Glomerular endothelial cell (primary cell): ENCODE results near the gene TNC. TPM values are rescaled to one million over a fixed set of nuclear protein-coding genes. Genes with fewer than 3 reads are reported as not detected.

ENCODE experiments used
- DNase-seq: peaks from one replicate; pipeline ENCODE4 v3.0.0-alpha.2; 2011; ENCODE audit warnings: low read depth, low spot score; ENCODE audit errors: extremely low read depth
- total RNA-seq: library from RNA; depleted of rRNA; stranded (reverse); fragments of >200 nt; gene quantifications from 2 replicates; pipeline ENCODE4 v1.2.3, GENCODE V29; 2015

The TNC gene
- total RNA-seq, 1 donor from 2014 or later: 27.0 TPM

DNA sequence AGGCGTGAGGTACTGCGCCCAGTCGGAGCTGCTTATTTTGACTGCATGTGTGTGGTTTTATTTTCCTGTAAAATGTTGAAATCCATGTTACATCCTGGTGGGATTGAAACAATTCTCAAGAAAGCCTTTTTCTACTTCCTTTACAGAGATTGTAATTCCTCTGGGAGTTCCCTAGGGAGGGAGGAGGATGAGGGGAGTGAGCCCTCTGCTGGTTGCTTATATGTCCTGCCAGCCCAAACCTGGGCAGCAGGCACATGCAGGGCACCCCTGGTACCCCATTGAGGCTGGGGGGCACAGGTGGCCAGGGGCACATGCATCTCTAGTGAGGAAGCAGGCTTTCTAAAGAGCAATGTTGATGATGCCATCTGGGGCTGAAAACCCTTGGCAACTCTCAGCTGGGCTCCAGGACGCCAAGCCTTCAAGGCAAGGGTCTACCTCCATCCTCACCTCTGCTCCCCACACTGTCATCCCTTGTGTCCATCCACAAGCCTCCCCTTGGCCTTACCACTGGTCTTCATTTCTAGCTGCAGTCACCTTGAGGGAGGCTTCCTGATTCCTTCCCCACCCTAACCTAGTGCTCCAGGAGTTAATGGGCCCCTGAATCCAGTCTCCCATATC, 102.8 kb downstream of the TNC start:
- DNase-seq: peak; percentile 7

DNA sequence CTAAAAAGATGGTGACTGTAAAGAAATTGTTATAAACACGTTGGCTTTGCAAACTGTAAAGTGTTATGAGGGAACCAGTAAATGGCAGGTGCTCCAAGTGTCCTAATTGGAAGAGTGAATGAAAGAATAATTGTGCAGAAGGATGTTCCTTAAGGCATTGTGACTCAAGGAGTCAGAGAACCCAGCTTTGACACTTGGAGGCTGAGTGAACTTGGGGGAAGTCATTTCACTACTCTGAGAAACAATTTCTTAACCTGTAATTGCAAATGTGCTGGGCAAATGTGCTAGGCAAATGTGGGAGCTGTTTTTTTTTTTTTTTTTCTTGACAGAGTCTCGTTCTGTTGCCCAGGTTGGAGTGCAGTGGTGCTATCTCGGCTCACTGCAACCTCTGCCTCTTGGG, 103.5 kb downstream of the TNC start:
- DNase-seq: no peak

DNA sequence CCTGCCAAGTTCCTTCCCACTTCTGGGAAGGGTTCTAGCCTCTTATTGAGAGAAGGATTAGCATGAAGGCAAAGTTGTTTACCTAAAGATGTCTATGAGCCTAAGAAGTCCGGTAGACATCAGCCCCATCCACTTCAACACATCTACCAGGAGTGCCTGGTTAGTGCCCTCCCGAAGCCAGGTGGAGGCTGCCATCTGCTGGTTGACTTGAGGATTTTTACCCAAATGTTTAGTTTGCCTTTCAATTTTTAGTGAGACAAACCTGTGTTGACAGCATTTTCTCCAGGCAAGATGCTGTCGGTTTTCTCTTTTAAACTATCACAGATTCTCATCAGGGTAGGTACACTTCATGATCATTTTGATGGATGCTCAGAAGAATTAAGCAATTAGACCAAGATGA, 104.0 kb downstream of the TNC start:
- peak; percentile 27 for DNase-seq

DNA sequence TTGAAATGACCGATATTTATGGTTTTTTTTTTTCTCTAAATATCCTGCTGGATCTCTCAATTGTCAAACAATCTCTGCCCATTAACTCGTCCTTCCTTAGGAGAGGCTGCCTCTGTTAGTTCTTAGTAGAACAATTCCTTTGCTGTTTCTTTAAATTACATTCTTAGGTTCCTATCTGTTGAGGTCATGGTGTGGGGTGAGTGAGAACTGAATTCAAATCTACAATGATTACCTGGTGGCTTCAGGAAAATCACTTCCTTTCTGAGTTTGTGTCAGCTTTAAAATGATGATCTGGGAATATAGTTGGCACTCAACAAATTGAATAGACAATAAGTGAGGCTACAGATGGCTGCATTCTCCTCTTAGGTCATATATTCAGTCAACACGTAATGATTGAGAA, 105.5 kb downstream of the TNC start:
- DNase-seq: no peak

DNA sequence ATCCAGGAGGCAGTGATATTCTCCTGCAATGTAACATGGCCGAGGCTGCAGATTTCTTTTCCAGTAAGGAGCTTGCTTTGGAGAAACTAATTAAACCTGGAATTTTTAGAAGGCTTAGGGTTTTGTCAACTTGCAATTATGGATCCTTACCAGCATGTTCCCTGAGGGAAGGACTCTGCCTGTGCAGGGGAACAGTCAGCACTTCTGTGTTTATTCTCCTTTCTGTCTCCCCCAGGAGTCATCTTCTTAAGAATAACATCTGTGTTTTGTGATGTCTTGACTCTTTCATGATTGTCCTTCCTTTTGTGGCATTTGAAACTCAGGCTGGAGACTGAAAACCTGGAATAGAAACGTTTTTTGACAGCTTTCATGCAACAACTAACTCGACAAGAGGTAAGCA, 107.1 kb downstream of the TNC start:
- DNase-seq: no peak

DNA sequence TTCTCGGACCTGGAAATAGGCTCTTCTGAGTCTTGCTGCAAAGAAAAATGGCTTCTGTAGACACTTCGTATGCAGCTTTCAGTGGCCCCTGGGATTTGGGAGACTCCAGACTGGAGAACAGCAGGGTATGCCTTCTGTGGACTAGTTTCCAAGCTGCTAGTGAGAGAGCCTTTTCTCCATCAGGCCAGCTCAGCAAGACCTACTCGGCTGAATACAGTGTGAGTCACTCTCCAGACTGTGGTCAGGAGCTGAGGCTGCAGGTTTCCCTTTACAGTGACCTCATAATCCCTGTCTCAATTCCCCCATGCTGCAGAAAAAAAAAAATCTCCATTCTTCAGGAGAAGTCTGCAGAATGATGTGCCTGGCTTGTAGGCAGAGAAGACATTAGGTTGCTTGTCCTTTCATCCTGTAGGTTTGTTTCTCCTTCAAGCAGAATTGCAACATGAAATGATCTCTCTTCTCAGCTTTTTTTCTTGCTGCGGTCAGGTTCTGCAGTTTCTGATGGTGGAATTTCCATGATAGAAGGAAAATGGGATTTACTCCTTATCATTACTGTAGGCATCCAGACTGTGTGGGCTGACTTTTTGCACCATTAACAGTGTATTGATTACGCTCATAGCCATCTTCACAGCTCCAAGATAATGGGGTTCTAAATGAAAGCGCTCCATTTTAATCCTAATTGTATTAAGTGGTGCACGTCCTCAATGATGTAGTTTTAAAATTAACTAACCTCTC, 109.3 kb downstream of the TNC start:
- DNase-seq: no peak

DNA sequence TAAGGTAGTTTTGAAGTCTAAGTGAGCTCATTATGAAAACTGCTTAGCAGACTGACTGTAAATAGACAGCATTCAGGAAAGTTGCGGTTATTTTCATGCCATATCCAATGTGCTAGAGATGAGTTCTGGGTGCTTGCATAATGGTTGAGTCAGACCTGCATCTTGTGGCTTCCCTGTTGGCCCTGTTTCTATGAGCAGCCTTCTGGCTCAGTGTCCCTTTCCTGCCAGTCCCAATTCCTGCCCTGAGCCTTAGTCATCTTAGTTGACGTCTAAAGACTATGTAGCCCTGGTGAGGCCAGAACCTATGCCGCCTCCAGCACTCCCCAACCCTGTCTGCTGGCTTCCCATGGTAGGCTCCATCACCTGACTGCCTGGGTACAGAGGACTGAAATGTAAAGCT, 111.3 kb downstream of the TNC start:
- DNase-seq: no peak

DNA sequence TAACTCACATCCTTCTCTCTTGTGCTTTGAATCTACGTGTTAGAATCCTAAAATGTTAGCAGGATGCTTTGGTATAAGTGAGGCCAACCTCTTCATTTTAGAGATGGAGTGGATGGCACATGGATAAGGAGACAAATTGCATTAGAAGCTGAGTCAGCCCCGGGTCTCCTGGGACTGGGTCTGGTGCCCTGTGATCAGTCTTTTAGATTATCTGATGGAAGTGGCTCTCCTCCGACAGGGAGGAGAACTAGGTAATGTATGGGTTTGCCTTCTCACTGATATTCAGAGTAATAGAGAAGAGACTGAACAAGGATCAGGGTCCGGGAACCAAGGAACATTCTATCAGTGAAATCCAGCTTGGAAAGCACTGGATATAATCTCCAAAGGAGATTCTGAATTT, 112.6 kb downstream of the TNC start:
- no peak for DNase-seq

DNA sequence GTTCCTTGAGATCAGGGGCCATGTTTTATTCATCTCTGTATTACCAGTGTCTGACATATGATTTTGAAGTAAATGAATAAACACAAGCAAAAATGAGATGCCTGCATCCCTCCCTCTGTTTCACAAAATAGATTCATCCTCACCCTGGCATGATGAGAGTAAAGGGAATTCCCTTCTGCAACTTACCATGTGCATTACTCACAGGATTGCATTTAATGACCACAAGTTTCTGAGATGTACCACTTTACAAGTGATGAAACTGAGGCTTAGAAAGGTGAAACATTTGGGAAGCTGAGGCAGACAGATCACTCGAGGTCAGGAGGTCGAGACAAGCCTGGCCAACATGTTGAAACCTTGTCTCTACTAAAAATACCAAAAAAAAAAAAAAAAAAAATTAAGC, 113.4 kb downstream of the TNC start:
- no peak for DNase-seq

DNA sequence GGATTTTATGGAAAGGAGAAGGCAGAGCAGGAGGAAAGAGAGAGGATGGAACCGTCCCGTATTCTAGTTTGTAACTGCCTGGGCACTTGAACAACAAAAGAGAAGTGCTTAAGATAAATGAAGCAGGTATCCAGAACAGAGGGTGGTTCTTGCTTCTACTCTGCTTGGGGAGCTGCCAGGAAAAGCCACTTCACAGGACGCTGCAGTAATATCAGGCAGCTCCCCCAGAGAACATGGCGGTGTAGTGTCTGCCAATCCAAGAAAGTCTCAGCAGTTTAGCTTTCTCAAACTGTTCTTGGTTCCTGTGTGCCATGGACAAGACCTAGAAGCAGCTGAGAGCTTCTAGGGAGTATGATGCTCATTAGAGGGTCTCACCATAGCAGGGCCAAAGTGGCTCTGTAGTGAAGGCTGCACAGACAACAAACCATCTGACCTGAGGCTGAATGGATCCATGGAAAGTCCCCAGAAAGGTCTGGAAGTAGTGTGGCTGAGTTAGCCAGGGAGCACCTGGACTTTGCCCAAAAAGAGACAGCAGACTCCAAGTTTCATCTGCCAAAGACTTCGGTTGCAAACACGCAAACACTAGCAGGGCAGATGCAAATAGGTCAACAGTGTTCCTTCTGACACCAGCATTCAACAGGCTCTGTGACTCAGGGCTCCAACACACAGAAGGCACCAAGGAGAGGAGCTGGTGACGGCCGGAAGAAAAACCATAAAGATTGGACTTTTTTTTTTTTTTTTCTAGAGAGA, 115.4 kb downstream of the TNC start:
- no peak for DNase-seq

DNA sequence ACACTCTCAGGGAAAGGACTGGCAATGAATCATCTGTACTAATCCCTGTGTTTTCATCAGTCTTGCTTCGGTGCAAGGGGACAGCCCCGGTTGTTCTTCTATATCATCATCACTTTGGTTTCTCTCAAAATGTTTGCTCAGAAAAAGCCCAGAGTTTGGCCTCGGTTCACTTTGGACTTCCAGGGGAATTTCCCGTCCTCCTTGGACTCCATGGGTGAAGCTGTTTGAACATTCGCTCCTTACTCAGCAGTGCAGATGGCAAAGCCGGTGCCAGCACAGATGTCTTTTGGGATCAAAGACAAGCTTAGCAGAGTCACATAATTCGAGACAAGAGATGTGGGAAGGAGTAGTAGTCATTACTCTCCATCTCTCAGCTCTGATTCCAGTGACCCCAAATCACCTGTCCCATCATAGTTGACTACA, 117.7 kb downstream of the TNC start:
- DNase-seq: no peak

DNA sequence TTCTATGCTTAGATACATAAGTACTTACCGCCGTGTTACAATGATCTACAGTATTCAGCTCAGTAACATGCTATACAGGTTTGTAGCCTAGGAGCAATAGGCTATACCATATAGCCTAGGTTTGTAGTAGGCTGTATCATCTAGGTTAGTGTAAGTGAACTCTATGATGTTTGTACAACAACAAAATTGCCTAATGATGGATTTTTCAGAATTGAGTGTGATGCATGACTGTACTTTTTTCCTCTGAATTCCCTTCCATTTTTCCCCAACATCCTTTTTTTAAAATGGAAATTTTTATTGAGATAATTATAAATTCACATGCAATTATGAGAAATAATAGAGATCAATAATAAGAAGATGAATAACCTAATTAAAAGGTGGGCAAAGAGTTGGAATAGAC, 119.6 kb downstream of the TNC start:
- no peak for DNase-seq

DNA sequence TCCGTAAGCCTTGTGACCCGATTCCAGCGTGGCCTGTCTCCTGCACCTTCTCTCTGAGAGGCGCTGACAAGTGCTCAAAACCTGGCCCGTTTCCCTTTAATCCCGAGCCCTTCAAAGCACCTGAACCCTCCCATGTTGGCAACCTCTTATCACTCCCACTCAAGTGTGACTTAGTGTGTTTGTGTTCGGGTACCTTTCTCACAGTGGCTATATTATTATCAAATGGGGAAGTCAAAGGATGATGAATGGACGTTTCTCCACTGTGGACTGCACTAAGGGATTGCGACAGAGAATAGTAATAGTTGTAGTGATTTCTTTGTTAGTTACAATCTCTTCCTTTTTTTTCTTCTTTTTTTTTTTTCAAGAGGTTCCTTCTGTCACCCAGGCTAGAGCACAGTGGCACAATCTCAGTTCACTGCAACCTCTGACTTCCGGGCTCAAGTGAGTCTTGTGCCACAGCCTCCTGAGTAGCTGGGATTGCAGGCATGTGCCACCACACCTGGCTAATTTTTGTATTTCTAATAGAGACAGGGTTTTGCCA, 122.2 kb downstream of the TNC start:
- DNase-seq: no peak

DNA sequence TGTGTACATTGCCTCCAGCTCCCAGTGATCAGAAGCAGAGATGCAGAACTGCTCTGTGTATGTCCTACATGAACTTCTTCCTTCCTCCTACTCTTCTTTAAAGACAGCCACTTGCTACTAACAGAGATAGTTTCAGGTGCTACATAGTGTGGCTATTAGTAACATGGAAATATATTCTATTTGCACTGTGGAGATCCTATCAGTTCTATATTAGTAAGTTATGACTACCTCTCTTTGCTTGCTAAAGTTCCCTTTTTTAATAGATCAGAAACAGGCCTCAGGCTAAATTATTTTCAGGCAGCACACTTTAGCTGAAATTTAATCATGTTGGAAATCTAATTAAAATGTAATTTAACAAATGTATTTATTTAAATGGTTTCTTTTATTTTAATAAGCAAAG, 123.2 kb downstream of the TNC start:
- no peak for DNase-seq

DNA sequence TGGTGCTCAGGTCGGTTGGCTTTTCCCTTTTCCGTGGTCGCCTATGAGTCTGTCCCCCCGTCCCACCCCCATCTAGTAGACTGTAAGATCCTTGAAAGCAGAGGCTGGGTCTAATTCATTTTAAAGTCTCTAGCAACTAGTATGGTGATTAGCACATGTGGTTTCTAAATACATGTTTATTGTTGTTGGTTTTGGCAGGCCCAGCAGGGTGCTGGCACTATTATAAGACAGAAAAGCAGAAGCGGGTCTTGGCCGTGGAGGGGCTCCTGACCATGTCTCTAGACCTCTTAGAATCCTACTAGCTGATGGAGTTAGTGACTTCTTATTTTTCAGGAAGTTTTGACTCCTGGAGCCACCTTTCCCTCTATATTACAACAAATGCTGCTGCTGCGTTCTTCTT, 126.1 kb downstream of the TNC start:
- no peak for DNase-seq

DNA sequence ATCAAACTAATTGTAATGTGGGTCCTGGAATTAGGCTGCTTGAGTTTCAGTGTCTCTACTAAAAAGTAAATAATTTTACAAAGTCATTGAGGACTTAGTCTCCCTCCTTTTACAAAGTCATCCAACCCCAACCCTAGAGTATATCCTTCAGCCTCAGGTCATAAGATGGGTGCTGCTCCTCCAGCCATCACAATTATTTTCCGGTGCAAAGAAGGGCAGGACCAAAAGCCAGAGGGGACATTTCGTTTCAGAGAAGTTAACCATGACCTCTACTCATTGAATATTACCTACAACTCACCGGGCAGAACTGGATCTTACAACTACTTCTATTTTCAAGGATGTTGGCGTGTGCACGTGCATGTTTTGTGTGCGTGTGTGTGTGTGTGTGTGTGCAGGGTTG, 127.1 kb downstream of the TNC start:
- DNase-seq: no peak

DNA sequence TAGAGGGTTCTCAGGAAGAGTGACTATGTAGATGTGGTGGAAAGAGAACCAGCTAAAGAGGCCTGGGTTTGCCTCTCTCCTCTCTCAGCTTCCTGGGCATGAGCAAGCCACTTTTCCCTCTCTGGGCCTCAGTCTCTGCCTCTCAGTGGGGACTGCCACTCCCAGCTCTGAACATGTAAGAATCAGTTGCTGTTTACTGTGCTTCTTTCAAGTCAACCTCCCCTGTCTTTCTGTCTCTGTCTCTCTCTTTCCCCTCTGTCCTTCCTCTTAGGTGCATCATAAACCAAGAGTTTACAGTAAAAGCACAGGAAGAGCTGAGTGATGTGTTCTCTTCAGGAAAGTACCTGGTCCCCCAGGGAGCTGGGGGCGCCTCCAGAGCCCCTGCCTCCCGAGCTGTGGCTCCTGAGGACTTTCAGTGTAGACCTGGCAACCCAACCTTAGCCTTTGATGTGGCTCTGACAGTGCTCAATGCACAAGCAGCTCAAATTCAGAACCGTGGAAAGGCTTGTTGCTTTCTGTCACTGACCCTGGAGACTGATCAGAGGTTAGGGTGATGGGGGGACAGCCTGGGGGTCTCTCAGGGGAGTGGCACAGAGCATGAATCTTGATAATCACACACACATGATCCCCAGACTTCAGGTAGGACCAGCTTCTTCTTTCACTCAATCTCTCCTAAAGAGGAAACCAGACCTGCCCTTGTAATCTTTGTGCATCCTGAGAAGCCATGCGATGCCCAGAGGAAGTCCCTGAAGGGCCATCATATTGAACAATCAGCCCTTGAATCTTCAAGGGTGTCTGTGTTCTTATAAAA, 128.2 kb downstream of the TNC start:
- no peak for DNase-seq

DNA sequence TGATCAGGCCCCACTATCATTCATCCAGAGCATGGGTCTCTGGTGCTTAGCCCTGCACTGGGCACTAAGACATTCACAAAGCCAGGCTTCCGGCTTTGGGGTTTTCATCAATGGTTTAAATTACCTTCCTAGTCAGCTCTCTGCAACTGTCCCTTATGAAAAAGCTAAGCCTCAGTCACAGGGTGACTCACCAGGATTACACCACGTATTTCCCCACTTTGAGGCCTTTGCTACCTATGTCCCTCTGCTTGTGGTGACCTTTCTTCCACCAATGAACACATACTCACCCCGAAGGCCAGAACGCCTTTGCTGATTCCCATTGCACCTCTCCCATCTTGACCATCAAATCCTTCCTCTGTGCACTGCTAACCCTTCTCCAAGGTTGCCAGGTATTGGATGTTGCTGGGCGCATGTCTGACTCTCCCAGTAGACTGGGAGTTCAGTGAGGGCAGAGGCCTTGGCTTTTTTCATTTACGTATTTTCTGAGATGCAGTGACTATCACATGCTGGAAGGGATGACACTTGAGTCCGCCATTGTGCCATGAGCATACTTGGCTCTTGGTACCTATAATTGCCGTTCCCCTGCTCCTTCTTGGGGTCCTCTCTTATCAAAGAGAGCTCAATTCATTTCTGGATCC, 128.9 kb downstream of the TNC start:
- DNase-seq: no peak

DNA sequence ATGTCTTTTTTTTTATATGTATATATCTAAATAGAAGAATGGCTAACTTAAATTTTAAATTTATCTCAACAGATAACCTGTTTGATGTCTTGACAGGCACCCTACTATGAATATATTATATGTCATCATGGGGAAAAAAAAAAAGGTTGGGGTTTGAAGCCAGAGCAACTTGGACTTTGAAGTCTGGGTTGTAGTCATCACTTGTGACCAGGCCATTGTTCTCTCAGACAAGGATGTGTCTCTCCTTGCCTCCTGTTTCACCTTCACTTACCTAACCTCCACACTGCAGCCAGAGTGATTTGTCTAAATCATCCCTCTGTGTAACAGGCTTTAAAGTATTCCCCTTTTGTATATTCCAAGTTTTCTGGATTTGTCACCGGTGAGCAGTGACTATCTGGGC, 130.8 kb downstream of the TNC start:
- DNase-seq: no peak

DNA sequence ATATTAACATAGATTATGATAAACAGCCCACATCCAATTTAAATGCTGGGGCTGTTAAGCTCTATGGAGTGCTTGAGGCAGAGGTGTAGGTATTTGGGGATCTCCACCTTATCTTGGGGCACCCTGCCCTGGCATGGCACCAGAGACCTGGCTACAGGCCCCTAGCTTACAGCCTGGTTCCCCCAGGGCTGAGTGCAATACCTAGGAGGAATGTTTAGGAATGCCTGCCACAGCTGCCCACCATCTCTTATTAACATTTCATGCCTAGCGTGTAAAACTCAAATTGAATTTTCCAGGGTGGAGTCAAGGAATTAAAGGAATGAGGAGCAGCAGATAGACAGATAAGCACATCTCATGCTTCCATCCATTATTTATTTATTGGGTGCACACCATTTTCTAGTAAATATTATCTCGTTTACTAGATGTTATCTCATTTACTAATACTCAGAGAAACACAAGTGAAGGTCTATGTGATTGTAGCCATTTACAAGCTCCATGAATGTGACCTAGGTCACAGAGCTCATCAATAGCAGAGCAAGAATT, 131.9 kb downstream of the TNC start:
- DNase-seq: no peak
